SU-DHL-6 (cell line): Measurements from ENCODE around the gene TANGO2.

Experiments
- H2AFZ ChIP-seq: fragments of 200-600 bp; sonication (generic); 2 replicates; pipeline ENCODE4 v1.6.1; 2014; ENCODE audit warnings: low read depth, mild to moderate bottlenecking, moderate library complexity, mixed read lengths, antibody characterized with exemption, low read length; ENCODE audit not compliant: severe bottlenecking
- H3F3A ChIP-seq: fragments of 200-600 bp; shearing (Covaris generic); 2 replicates; pipeline ENCODE4 v1.6.0; 2016; ENCODE audit warnings: antibody characterized with exemption, mild to moderate bottlenecking; ENCODE audit not compliant: insufficient read depth
- H3K27ac ChIP-seq: fragments of 200-600 bp; sonication (generic); 2 replicates; pipeline ENCODE4 v1.5.1; 2016; ENCODE audit warnings: low read depth, mild to moderate bottlenecking, low read length, moderate library complexity, mixed read lengths
- H3K27me3 ChIP-seq: fragments of 200-600 bp; sonication (generic), shearing (Covaris generic); 2 replicates; pipeline ENCODE4 v1.6.0; 2014; ENCODE audit warnings: mild to moderate bottlenecking, low read length
- H3K36me3 ChIP-seq: fragments of 200-600 bp; sonication (generic); 2 replicates; pipeline ENCODE4 v1.6.1; 2014; ENCODE audit warnings: mild to moderate bottlenecking, low read length, mixed read lengths
- H3K4me2 ChIP-seq: fragments of 300-600, 200-600 bp; shearing (Covaris generic), sonication (generic); 2 replicates; pipeline ENCODE4 v1.6.0; 2014; ENCODE audit warnings: low read length, low read depth, mild to moderate bottlenecking; ENCODE audit not compliant: poor library complexity, severe bottlenecking
- H3K4me3 ChIP-seq: fragments of 200-600 bp; sonication (generic); 2 replicates; pipeline ENCODE4 v1.5.1; 2014; ENCODE audit warnings: antibody characterized with exemption, low read length, mild to moderate bottlenecking, mixed read lengths; ENCODE audit not compliant: insufficient read depth, poor library complexity, severe bottlenecking
- H3K79me2 ChIP-seq: fragments of 200-600 bp; sonication (generic); 2 replicates; pipeline ENCODE4 v1.6.1; 2014; ENCODE audit warnings: mild to moderate bottlenecking, low read length, moderate library complexity; ENCODE audit not compliant: insufficient read depth
- H3K9ac ChIP-seq: fragments of 200-600 bp; sonication (generic); 2 replicates; pipeline ENCODE4 v1.7.0; 2014; ENCODE audit warnings: mild to moderate bottlenecking, low read length
- H3K9me2 ChIP-seq: fragments of 200-600 bp; sonication (generic); replicated peaks from 2 replicates; pipeline ENCODE4 v1.6.1; 2014; ENCODE audit warnings: low read length; ENCODE audit not compliant: insufficient read depth
- H3K9me3 ChIP-seq: fragments of 200-600 bp; sonication (generic); 2 replicates; pipeline ENCODE4 v1.6.1; 2014; ENCODE audit warnings: low read length, mixed read lengths; ENCODE audit not compliant: insufficient read depth
- H4K20me1 ChIP-seq: fragments of 200-600 bp; sonication (generic); 2 replicates; pipeline ENCODE4 v1.6.1; 2014; ENCODE audit warnings: low read depth, mild to moderate bottlenecking, antibody characterized with exemption, low read length, moderate library complexity, mixed read lengths
- EZH2phosphoT487 ChIP-seq: fragments of 200-600 bp; sonication (generic), shearing (Covaris generic); conservative IDR thresholded peaks from 2 replicates; pipeline ENCODE4 v1.6.1; 2018; ENCODE audit warnings: mild to moderate bottlenecking, antibody characterized with exemption, low read length, moderate library complexity, mixed read lengths
- TF ChIP-seq, protein P1 (sequence below): fragments of 200-600 bp; sonication (generic); IDR thresholded peaks from one replicate; pipeline ENCODE4 v1.5.1; 2017; ENCODE audit warnings: antibody characterized with exemption, mild to moderate bottlenecking, low read length, moderate library complexity; ENCODE audit not compliant: insufficient read depth, poor library complexity, severe bottlenecking

The TANGO2 gene

DNA sequence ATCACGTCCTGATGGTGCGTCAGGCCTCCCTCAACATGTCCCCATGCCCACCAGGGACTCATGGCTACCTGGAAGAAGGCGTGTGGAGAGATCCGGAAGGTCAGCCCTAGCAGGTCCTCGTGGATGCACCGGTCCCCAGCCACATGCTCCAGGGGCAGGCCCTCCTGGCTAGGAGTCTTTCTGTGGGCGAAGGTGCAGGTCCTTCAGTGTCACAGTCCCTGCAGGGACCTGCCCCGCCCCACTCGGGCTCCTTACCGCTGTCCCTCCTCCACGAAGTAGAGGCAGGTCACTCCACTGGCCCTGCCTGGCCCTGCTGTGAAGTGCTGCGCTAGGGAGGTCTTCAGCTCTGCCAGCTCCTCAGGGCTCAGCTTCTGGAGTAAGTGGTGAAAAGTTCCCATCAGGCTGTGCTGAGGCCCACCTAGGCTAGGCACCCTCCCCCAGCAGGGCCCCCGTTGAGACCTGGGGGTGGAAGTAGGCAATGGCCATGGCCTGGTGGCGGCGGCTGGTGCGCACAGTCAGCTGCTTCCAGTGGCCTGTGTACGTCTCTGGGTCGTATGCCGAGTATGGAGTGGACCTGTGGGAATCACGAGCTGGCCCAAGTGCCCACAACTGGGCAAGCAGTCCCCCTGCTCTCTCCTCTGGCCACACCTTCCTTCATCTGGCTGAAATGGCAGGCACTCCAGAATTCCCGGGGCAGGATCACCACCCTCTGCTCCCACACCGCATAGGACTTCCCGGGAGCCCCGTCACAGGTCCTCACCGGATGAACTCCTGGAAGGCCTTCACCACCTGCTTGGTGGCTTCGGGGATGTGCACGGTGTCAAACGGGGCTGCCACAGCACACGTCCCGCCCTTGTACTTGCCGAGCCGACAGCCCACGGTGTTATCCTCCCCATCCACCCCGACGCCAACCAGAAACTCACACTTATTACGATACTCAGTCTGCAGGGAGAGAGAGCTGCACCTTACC is 93.9 kb downstream of the TANGO2 start:
- no peak overlapping the region for H3K4me3 ChIP-seq
- peaks cover 1% of the 10 kb centered on the region; the same call in 1 of the 2 replicates for H3K36me3 ChIP-seq
- no peak overlapping the region for H3K9ac ChIP-seq
- no peak overlapping the region for H3K27ac ChIP-seq
- no peaks in the 10 kb centered on the region for H3K9me3 ChIP-seq
- TF ChIP-seq, protein P1, sequence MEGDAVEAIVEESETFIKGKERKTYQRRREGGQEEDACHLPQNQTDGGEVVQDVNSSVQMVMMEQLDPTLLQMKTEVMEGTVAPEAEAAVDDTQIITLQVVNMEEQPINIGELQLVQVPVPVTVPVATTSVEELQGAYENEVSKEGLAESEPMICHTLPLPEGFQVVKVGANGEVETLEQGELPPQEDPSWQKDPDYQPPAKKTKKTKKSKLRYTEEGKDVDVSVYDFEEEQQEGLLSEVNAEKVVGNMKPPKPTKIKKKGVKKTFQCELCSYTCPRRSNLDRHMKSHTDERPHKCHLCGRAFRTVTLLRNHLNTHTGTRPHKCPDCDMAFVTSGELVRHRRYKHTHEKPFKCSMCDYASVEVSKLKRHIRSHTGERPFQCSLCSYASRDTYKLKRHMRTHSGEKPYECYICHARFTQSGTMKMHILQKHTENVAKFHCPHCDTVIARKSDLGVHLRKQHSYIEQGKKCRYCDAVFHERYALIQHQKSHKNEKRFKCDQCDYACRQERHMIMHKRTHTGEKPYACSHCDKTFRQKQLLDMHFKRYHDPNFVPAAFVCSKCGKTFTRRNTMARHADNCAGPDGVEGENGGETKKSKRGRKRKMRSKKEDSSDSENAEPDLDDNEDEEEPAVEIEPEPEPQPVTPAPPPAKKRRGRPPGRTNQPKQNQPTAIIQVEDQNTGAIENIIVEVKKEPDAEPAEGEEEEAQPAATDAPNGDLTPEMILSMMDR = no peak
- no peak for TF ChIP-seq EZH2phosphoT487
- H3K9me2 ChIP-seq = no peaks in the 10 kb centered on the region
- no peak overlapping the region for H2AFZ ChIP-seq
- no peaks in the 10 kb centered on the region for H3K27me3 ChIP-seq
- H3F3A ChIP-seq = peaks cover 15% of the 10 kb centered on the region
- H3K4me2 ChIP-seq = no peak overlapping the region
- peaks cover 33% of the 10 kb centered on the region for H3K79me2 ChIP-seq
- H4K20me1 ChIP-seq = no peaks in the 10 kb centered on the region

DNA sequence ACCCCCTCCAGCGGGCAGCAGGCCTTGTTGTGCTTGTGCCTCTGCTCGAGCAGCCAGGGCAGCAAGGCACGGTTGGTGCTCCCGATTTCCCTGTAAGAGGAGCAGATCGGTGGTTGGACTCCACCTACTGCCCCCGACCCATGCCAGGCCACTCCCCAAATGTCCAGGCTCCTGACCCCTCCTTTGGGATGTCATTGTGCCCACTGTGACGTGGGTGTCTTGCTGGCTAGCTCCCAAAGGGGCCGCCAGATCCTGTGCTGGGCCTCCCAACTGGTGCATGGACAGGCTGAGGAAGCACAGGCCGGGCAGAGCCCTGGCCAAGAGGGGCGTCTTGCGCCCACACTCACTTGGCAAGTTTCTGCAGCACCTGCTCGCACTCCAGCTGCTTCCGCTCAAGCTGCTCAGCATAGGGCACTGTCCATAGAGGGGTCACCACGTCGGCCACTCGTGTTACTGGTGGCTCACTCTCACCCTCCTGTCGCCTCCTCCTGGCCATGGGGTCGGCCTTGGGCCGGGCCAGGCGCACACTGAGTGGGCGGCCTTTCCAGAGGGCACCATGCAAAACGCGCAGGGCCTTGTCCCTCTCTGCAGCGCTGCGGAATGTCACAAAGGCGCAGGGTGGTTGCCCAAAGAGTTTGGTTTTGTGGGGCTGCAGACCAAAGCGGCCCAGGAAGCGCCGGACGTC is 94.9 kb downstream of the TANGO2 start, which contains the start of gene RANBP1:
Gene RANBP1 (plus strand): TSS at position 414 of the 685 bp plus-strand sequence. CDS start 81 bp downstream, at position 495.
- H3K27me3 ChIP-seq = no peaks in the 10 kb centered on the region
- peak within 1 kb of the TSS; percentile 99 for H3K9ac ChIP-seq
- peaks cover 8% of the 10 kb centered on the region for H3F3A ChIP-seq
- peak within 1 kb of the TSS; percentile 51 for H3K27ac ChIP-seq
- peak within 1 kb of the TSS; percentile 89 for H3K4me3 ChIP-seq
- H4K20me1 ChIP-seq = no peaks in the 10 kb centered on the region
- no peaks in the 10 kb centered on the region for H3K9me3 ChIP-seq
- peaks cover 4% of the 10 kb centered on the region; the same call in 1 of the 2 replicates for H3K36me3 ChIP-seq
- peaks cover 44% of the 10 kb centered on the region for H3K79me2 ChIP-seq
- H3K4me2 ChIP-seq = peak within 1 kb of the TSS; percentile 70
- peak within 1 kb of the TSS; percentile 26 for H2AFZ ChIP-seq
- no peak for TF ChIP-seq EZH2phosphoT487
- TF ChIP-seq, protein P1 = no peak
- no peaks in the 10 kb centered on the region for H3K9me2 ChIP-seq

GRCh38 chr22:20116376-20116950 is 95.6 kb downstream of the TANGO2 start:
- H3K4me3 ChIP-seq = peak overlapping the region; percentile 89
- peak overlapping the region; percentile 99 for H3K9ac ChIP-seq
- H2AFZ ChIP-seq = peak overlapping the region; percentile 26
- TF ChIP-seq EZH2phosphoT487 = no peak
- TF ChIP-seq, protein P1 = no peak
- H3K9me3 ChIP-seq = no peaks in the 10 kb centered on the region
- peak overlapping the region; percentile 70 for H3K4me2 ChIP-seq
- H3K36me3 ChIP-seq = peaks cover 4% of the 10 kb centered on the region; the same call in 1 of the 2 replicates
- no peaks in the 10 kb centered on the region for H4K20me1 ChIP-seq
- peak overlapping the region; percentile 51 for H3K27ac ChIP-seq
- no peaks in the 10 kb centered on the region for H3K27me3 ChIP-seq
- H3F3A ChIP-seq = 0 out of 2 replicates have a peak, but pooled peaks cover 3% of the 10 kb centered on the region
- H3K79me2 ChIP-seq = peaks cover 48% of the 10 kb centered on the region
- H3K9me2 ChIP-seq = no peaks in the 10 kb centered on the region
